HCT116 (cell line): ENCODE measurements around the gene LDLRAD4. TPM values are rescaled to one million over a fixed set of nuclear protein-coding genes. Genes with fewer than 3 reads are reported as not detected.

Experiments
- ATAC-seq: fragments of 200-7000 bp; cut with Tn5 transposase; 2 replicates; pipeline ENCODE4 v1.9.1; 2020; ENCODE audit warnings: mild to moderate bottlenecking, moderate library complexity
- BruUV-seq: library from RNA; stranded (reverse); fragments of 400-500 nt; replicated peaks from 2 replicates; lab custom pipeline; 2021; lab: Mats Ljungman, UMichigan
- CTCF ChIA-PET: fragments of 300-600 bp; sonication (Branson Sonifier 250); formaldehyde crosslinking; loops from one replicate; lab custom pipeline; 2021; ENCODE audit warnings: antibody characterized with exemption; lab: Charles Lee
- POLR2A ChIA-PET: fragments of 300-600, 350-600 bp; sonication (Branson Sonifier 250); formaldehyde crosslinking; loops from one replicate; lab custom pipeline; 2021; ENCODE audit warnings: antibody characterized with exemption; lab: Charles Lee
- RAD21 ChIA-PET, 2 experiments: fragments of 300-600 bp; sonication (Branson Sonifier 250); formaldehyde crosslinking; loops; one replicate each; lab custom pipeline; 2023; ENCODE audit warnings: low total read pairs in 2 of 2; ENCODE audit not compliant: uncharacterized antibody in 2 of 2, unreplicated experiment in 2 of 2, low non-redundant PET in 1 of 2; lab: Charles Lee
- DNase-seq: peaks from one replicate; pipeline ENCODE4 v3.0.0-alpha.2; 2010; ENCODE audit warnings: low read depth, low spot score
- H2AFZ ChIP-seq: fragments of 200-600 bp; shearing (Covaris generic), sonication (generic); 2 replicates; pipeline ENCODE4 v1.6.1; 2017; ENCODE audit warnings: low read depth, mixed run types, mixed read lengths, antibody characterized with exemption, low read length; ENCODE audit not compliant: poor library complexity, severe bottlenecking
- H3K27ac ChIP-seq: 2 replicates; pipeline ENCODE4 v1.5.1; 2012; ENCODE audit warnings: low read depth, low read length
- H3K27me3 ChIP-seq: fragments of 200-600 bp; sonication (generic); 2 replicates; pipeline ENCODE4 v1.6.1; 2016; ENCODE audit warnings: mixed run types, low read length, mixed read lengths; ENCODE audit not compliant: insufficient read depth
- H3K36me3 ChIP-seq, 2 experiments: fragments of 200-500 bp in 1 of 2; fragments of 200-600 bp in 1 of 2; sonication (Bioruptor generic) in 1 of 2; sonication (generic) in 1 of 2; 2 replicates each; pipeline versions ENCODE4 v1.5.1 to v1.6.1; 2014 to 2016; ENCODE audit warnings: low read length in 2 of 2, inconsistent platforms in 1 of 2, mixed read lengths in 1 of 2, mixed run types in 1 of 2; ENCODE audit not compliant: insufficient read depth in 2 of 2, control insufficient read depth in 1 of 2
- H3K4me1 ChIP-seq, 2 experiments: fragments of 200-600 bp in 1 of 2; sonication (generic) in 1 of 2; 2 replicates each; pipeline versions ENCODE4 v1.5.1 to v1.6.1; 2012 to 2017; ENCODE audit warnings: low read length in 2 of 2, inconsistent platforms in 1 of 2, mild to moderate bottlenecking in 1 of 2, mixed read lengths in 1 of 2, mixed run types in 1 of 2, moderate library complexity in 1 of 2; ENCODE audit not compliant: insufficient read depth in 2 of 2, control insufficient read depth in 1 of 2
- H3K4me2 ChIP-seq: fragments of 200-600 bp; sonication (generic); 2 replicates; pipeline ENCODE4 v1.6.1; 2017; ENCODE audit warnings: mixed run types, low read length, mixed read lengths
- H3K4me3 ChIP-seq, 2 experiments: fragments of 200-600 bp in 1 of 2; sonication (generic) in 1 of 2; replicated peaks in 1 of 2; 2 replicates each; pipeline ENCODE4 v1.5.1; 2011 to 2016; ENCODE audit warnings: low read length in 2 of 2, control low read depth in 1 of 2, low read depth in 1 of 2, mild to moderate bottlenecking in 1 of 2, mixed read lengths in 1 of 2, mixed run types in 1 of 2
- H3K79me2 ChIP-seq: fragments of 200-600 bp; sonication (generic); 2 replicates; pipeline ENCODE4 v1.6.1; 2017; ENCODE audit warnings: mild to moderate bottlenecking, mixed run types, low read length, moderate library complexity, mixed read lengths; ENCODE audit not compliant: insufficient read depth
- H3K9ac ChIP-seq: fragments of 200-600 bp; sonication (generic); 2 replicates; pipeline ENCODE4 v1.6.1; 2016; ENCODE audit warnings: low read length, mixed read lengths
- H3K9me2 ChIP-seq: fragments of 200-600 bp; sonication (generic), shearing (Covaris generic); 2 replicates; pipeline ENCODE4 v1.6.1; 2017; ENCODE audit warnings: mixed run types, mild to moderate bottlenecking, moderate library complexity; ENCODE audit not compliant: insufficient read depth
- H3K9me3 ChIP-seq, 2 experiments: fragments of 200-500 bp in 1 of 2; fragments of 200-600 bp in 1 of 2; sonication (Bioruptor generic) in 1 of 2; sonication (generic) in 1 of 2; 2 replicates each; pipeline ENCODE4 v1.6.1; 2014 to 2017; ENCODE audit warnings: low read length in 2 of 2, mixed read lengths in 2 of 2, inconsistent platforms in 1 of 2, low read depth in 1 of 2, mild to moderate bottlenecking in 1 of 2, mixed run types in 1 of 2, moderate library complexity in 1 of 2; ENCODE audit not compliant: control insufficient read depth in 1 of 2, insufficient read depth in 1 of 2
- H4K20me1 ChIP-seq: fragments of 200-600 bp; sonication (generic), shearing (Covaris generic); 2 replicates; pipeline ENCODE4 v1.6.1; 2017; ENCODE audit warnings: mixed run types, mild to moderate bottlenecking, moderate library complexity; ENCODE audit not compliant: insufficient read depth
- CBX3 ChIP-seq: IDR thresholded peaks from 2 replicates; pipeline ENCODE4 v1.6.1; 2012; ENCODE audit warnings: low read depth
- CEBPB ChIP-seq: IDR thresholded peaks from 2 replicates; pipeline ENCODE4 v1.6.1; 2012; ENCODE audit warnings: low read depth
- EGR1 ChIP-seq: IDR thresholded peaks from 2 replicates; pipeline ENCODE4 v1.6.1; 2012; ENCODE audit warnings: low read depth
- ELF1 ChIP-seq: IDR thresholded peaks from 2 replicates; pipeline ENCODE4 v1.6.1; 2012; ENCODE audit warnings: low read depth, borderline replicate concordance
- EZH2 ChIP-seq: fragments of 200-600 bp; sonication (generic); IDR thresholded peaks from 2 replicates; pipeline ENCODE4 v1.6.1; 2017; ENCODE audit warnings: antibody characterized with exemption, mixed run types
- EZH2phosphoT487 ChIP-seq: fragments of 200-600 bp; IDR thresholded peaks from 2 replicates; pipeline ENCODE4 v1.6.1; 2018; ENCODE audit warnings: antibody characterized with exemption, borderline replicate concordance
- JUND ChIP-seq: IDR thresholded peaks from 2 replicates; pipeline ENCODE4 v1.6.1; 2012
- POLR2A ChIP-seq: IDR thresholded peaks from 2 replicates; pipeline ENCODE4 v1.7.0; 2011; ENCODE audit warnings: borderline replicate concordance; ENCODE audit not compliant: insufficient read depth, insufficient read length; ENCODE audit errors: extremely low read depth
- POLR2AphosphoS5 ChIP-seq: IDR thresholded peaks from 2 replicates; pipeline ENCODE4 v1.6.1; 2011; ENCODE audit warnings: mild to moderate bottlenecking, low read depth, low read length, moderate library complexity
- SIN3A ChIP-seq: IDR thresholded peaks from 2 replicates; pipeline ENCODE4 v1.6.1; 2012; ENCODE audit warnings: low read depth
- SP1 ChIP-seq: IDR thresholded peaks from 2 replicates; pipeline ENCODE4 v1.6.1; 2012; ENCODE audit warnings: low read depth
- SRF ChIP-seq: IDR thresholded peaks from 2 replicates; pipeline ENCODE4 v1.6.1; 2012; ENCODE audit warnings: low read depth
- TCF7L2 ChIP-seq: IDR thresholded peaks from 2 replicates; pipeline ENCODE4 v1.7.0; 2011; ENCODE audit warnings: borderline replicate concordance, inconsistent platforms; ENCODE audit not compliant: insufficient read depth, insufficient read length; ENCODE audit errors: extremely low read depth
- YY1 ChIP-seq: IDR thresholded peaks from 2 replicates; pipeline ENCODE4 v1.6.1; 2011; ENCODE audit warnings: low read length, low read depth, moderate library complexity, mild to moderate bottlenecking; ENCODE audit not compliant: insufficient replicate concordance; ENCODE audit errors: extremely low read depth
- ZFX ChIP-seq: fragments of 450-650 bp; IDR thresholded peaks from 2 replicates; pipeline ENCODE4 v1.6.1; 2017
- ZNF274 ChIP-seq: fragments of 200-500 bp; sonication (Bioruptor generic); IDR thresholded peaks from 2 replicates; pipeline ENCODE4 v1.6.1; 2014; ENCODE audit warnings: mild to moderate bottlenecking, low read depth, low read length, inconsistent platforms
- intact Hi-C: fragments of 100-400 bp; cut with micrococcal nuclease; formaldehyde crosslinking; loops from 2 replicates; pipeline ENCODE4 v1.10.0; 2022
- total RNA-seq: library from RNA; stranded (reverse); gene quantifications from one replicate; pipeline ENCODE4 v1.2.1, GENCODE V29; 2021; ENCODE audit not compliant: unreplicated experiment
- TF ChIP-seq, protein P1 (sequence below): IDR thresholded peaks from 2 replicates; pipeline ENCODE4 v1.6.1; 2012; ENCODE audit warnings: low read depth
- TF ChIP-seq, protein P2 (sequence below), 3 experiments: fragments of 200-600 bp in 1 of 3; sonication (generic) in 1 of 3; IDR thresholded peaks in 2 of 3; conservative IDR thresholded peaks in 1 of 3; 2 replicates each; pipeline ENCODE4 v1.5.1; 2012 to 2017; ENCODE audit warnings: low read depth in 2 of 3, low read length in 2 of 3, antibody characterized with exemption in 1 of 3, borderline replicate concordance in 1 of 3, control low read depth in 1 of 3, mild to moderate bottlenecking in 1 of 3, mixed read lengths in 1 of 3, mixed run types in 1 of 3, moderate library complexity in 1 of 3; ENCODE audit not compliant: insufficient read depth in 1 of 3
- TF ChIP-seq, protein P3 (sequence below): IDR thresholded peaks from 2 replicates; pipeline ENCODE4 v1.6.1; 2011; ENCODE audit warnings: mild to moderate bottlenecking, low read length, moderate library complexity; ENCODE audit not compliant: insufficient replicate concordance; ENCODE audit errors: extremely low read depth
- TF ChIP-seq, protein P4 (sequence below): IDR thresholded peaks from 2 replicates; pipeline ENCODE4 v1.6.1; 2012

The LDLRAD4 gene
- total RNA-seq, 1 experiment from 2014 or later = 1.2 TPM

DNA sequence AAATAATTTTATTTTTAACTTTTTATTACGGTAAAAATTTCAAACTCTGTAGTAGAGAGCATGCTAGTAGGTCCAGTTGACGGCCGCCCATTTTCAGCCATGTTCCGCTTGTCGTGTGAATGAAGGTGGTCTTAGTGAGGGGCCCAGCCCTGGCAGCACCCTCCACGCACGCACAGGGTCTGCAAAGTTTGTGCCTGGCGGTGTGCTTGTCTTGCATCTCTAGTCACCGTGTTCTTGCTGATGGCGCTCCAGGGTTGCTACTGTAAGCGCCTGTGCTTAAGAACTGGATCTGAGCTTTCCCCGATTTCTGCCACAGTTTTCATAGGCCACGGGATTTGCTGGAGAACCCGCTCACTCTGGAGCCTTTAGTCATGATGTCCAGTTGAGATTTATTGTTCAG, 28.9 kb downstream of the LDLRAD4 start:
- H3K9me3 ChIP-seq = no peaks in the 10 kb centered on the region
- DNase-seq (no peak), ATAC-seq (no peak)
- H2AFZ ChIP-seq = no peak overlapping the region
- H3K27me3 ChIP-seq = no peaks in the 10 kb centered on the region
- H3K36me3 ChIP-seq = no peaks in the 10 kb centered on the region
- no peaks in the 10 kb centered on the region for H3K9me2 ChIP-seq
- no TSS peak for BruUV-seq
- no peaks in the 10 kb centered on the region for H3K79me2 ChIP-seq
- CTCF ChIA-PET = no interaction called here
- no peak overlapping the region for H3K4me3 ChIP-seq
- no peak overlapping the region for H3K27ac ChIP-seq
- POLR2A ChIA-PET = no interaction called here
- RAD21 ChIA-PET = no interaction called here
- no peaks in the 10 kb centered on the region for H3K4me1 ChIP-seq
- H3K4me2 ChIP-seq = no peak overlapping the region
- no peak overlapping the region for H3K9ac ChIP-seq
- intact Hi-C loops = no loop called here
- TF ChIP-seq EZH2 = no peak
- TF ChIP-seq POLR2AphosphoS5 = no peak
- no peak for TF ChIP-seq EGR1
- no peak for TF ChIP-seq SRF
- TF ChIP-seq, protein P1, sequence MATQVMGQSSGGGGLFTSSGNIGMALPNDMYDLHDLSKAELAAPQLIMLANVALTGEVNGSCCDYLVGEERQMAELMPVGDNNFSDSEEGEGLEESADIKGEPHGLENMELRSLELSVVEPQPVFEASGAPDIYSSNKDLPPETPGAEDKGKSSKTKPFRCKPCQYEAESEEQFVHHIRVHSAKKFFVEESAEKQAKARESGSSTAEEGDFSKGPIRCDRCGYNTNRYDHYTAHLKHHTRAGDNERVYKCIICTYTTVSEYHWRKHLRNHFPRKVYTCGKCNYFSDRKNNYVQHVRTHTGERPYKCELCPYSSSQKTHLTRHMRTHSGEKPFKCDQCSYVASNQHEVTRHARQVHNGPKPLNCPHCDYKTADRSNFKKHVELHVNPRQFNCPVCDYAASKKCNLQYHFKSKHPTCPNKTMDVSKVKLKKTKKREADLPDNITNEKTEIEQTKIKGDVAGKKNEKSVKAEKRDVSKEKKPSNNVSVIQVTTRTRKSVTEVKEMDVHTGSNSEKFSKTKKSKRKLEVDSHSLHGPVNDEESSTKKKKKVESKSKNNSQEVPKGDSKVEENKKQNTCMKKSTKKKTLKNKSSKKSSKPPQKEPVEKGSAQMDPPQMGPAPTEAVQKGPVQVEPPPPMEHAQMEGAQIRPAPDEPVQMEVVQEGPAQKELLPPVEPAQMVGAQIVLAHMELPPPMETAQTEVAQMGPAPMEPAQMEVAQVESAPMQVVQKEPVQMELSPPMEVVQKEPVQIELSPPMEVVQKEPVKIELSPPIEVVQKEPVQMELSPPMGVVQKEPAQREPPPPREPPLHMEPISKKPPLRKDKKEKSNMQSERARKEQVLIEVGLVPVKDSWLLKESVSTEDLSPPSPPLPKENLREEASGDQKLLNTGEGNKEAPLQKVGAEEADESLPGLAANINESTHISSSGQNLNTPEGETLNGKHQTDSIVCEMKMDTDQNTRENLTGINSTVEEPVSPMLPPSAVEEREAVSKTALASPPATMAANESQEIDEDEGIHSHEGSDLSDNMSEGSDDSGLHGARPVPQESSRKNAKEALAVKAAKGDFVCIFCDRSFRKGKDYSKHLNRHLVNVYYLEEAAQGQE = no peak
- TF ChIP-seq, protein P2, sequence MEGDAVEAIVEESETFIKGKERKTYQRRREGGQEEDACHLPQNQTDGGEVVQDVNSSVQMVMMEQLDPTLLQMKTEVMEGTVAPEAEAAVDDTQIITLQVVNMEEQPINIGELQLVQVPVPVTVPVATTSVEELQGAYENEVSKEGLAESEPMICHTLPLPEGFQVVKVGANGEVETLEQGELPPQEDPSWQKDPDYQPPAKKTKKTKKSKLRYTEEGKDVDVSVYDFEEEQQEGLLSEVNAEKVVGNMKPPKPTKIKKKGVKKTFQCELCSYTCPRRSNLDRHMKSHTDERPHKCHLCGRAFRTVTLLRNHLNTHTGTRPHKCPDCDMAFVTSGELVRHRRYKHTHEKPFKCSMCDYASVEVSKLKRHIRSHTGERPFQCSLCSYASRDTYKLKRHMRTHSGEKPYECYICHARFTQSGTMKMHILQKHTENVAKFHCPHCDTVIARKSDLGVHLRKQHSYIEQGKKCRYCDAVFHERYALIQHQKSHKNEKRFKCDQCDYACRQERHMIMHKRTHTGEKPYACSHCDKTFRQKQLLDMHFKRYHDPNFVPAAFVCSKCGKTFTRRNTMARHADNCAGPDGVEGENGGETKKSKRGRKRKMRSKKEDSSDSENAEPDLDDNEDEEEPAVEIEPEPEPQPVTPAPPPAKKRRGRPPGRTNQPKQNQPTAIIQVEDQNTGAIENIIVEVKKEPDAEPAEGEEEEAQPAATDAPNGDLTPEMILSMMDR (IDR thresholded peaks at IDR 0.05 in 2 of 3, conservative IDR thresholded peaks at IDR 0.05 in 1 of 3; ENCODE audit: borderline replicate concordance in 1 of 3, insufficient read depth in 1 of 3, low read depth in 2 of 3, low read length in 2 of 3) = no peak
- TF ChIP-seq JUND = no peak
- TF ChIP-seq, protein P3, sequence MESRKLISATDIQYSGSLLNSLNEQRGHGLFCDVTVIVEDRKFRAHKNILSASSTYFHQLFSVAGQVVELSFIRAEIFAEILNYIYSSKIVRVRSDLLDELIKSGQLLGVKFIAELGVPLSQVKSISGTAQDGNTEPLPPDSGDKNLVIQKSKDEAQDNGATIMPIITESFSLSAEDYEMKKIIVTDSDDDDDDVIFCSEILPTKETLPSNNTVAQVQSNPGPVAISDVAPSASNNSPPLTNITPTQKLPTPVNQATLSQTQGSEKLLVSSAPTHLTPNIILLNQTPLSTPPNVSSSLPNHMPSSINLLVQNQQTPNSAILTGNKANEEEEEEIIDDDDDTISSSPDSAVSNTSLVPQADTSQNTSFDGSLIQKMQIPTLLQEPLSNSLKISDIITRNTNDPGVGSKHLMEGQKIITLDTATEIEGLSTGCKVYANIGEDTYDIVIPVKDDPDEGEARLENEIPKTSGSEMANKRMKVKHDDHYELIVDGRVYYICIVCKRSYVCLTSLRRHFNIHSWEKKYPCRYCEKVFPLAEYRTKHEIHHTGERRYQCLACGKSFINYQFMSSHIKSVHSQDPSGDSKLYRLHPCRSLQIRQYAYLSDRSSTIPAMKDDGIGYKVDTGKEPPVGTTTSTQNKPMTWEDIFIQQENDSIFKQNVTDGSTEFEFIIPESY = no peak
- TF ChIP-seq ZNF274 = no peak
- no peak for TF ChIP-seq YY1
- no peak for TF ChIP-seq EZH2phosphoT487
- no peak for TF ChIP-seq CEBPB
- TF ChIP-seq, protein P4, sequence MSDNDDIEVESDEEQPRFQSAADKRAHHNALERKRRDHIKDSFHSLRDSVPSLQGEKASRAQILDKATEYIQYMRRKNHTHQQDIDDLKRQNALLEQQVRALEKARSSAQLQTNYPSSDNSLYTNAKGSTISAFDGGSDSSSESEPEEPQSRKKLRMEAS = no peak
- no peak for TF ChIP-seq ZFX
- no peak for TF ChIP-seq POLR2A
- no peak for TF ChIP-seq SP1
- no peak for TF ChIP-seq ELF1
- no peak for TF ChIP-seq TCF7L2
- no peak for TF ChIP-seq SIN3A
- TF ChIP-seq CBX3 = no peak
- TF ChIP-seq, all 23 proteins: peak for 0
- H4K20me1 ChIP-seq = no peaks in the 10 kb centered on the region
